Cardiac septum (tissue), 1 donor: Measurements from ENCODE around the gene MICU1. TPM values are rescaled to one million over a fixed set of nuclear protein-coding genes. Genes with fewer than 3 reads are reported as not detected.
"Not testable (repeated sequence)": the region's sequence is repeated elsewhere in the genome, so short reads cannot be mapped to it uniquely, and the experiment has no call there.

Source experiments
- DNase-seq: peaks from one replicate; pipeline ENCODE4 v3.0.0-alpha.2; 2020; ENCODE audit warnings: low spot score
- intact Hi-C: fragments of 100-400 bp; cut with DNase I; formaldehyde crosslinking; loops from one replicate; pipeline ENCODE4 v1.14.0; 2022
- long read RNA-seq: library from polyadenylated mRNA; unstranded; transcript quantifications from one replicate; pipeline ENCODE4 v2.0.0, GENCODE V29; 2021
- total RNA-seq: library from RNA; stranded (reverse); fragmentation: NEBNext Ultra II Directional; extraction: Animal tissue kit (Norgen Biotek cat#: 25700); gene quantifications from one replicate; pipeline ENCODE4 v1.2.1, GENCODE V29; 2021
- donor health status: DM: no; HTN: no; CAD: no.

The MICU1 gene, protein sequence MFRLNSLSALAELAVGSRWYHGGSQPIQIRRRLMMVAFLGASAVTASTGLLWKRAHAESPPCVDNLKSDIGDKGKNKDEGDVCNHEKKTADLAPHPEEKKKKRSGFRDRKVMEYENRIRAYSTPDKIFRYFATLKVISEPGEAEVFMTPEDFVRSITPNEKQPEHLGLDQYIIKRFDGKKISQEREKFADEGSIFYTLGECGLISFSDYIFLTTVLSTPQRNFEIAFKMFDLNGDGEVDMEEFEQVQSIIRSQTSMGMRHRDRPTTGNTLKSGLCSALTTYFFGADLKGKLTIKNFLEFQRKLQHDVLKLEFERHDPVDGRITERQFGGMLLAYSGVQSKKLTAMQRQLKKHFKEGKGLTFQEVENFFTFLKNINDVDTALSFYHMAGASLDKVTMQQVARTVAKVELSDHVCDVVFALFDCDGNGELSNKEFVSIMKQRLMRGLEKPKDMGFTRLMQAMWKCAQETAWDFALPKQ
- 43.2 TPM for total RNA-seq
- long read RNA-seq, transcript MICU1-201 (12 exons, 2,383 nt) = major isoform, 55 of 77 reads
- long read RNA-seq, transcript MICU1-208 (3 exons, 580 nt) = minor isoform, 9 of 77 reads
- long read RNA-seq, partial matches to known transcripts = 4 of 77 reads
- long read RNA-seq, other reads (novel, unspliced or antisense) = 9 of 77 reads

DNA sequence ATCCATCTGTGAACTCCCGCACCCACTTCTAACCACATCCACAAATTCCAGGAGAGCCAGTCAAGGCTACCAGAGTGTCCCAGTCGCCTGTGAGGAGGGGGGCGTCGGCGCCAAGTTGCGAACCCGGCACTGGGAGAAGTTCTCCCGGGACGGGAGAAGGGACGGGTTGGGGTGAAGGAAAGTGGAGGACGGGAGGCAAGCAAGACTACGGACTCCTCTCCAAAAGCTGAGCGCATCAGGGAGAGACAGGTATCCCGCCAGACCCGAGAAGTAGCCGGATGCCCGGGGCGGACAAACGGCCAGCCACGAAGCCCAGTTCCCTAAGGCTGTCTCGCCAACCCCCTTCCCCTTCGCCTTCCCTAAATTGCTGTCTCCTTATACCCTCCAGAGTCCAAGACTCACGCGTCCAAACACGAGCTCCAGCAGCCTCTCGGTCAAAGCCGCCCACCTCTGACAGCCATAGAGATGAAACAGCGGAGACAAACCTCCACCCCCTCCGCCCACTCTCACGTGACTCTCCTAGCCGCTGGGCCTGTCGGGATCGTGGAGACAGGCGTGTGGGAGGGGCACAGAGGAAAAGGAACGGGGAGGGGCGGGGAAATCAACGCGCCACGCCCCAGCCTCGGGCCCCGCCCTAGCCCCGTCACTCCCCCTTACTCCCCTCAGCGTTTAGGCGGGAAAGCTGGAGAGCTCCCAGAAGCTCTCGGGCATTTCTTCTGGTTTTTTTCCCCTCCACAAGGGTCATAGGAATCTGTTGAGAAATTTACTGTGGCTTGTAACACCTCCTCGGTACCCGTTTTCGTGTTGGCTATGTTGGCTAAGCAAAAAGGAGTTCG, at the start of gene MICU1:
Gene MICU1, minus strand, starts transcription at position 472 of the 836 bp plus-strand sequence. CDS start 59,286 bp downstream, outside the sequence.
- DNase-seq = peak; percentile 98
- intact Hi-C loops = loop anchor here (5.0 to 10.0 kb wide), 2 partner anchors 66 to 209 kb away; partner anchors contain the start of gene MCU

DNA sequence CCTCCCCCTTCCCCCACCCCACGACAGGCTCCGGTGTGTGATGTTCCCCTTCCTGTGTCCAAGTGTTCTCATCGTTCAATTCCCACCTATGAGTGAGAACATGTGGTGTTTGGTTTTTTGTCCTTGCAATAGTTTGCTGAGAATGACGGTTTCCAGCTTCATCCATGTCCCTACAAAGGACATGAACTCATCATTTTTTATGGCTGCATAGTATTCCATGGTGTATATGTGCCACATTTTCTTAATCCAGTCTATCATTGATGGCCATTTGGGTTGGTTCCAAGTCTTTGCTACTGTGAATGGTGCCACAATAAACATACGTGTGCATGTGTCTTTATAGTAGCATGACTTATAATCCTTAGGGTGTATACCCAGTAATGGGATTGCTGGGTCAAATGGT, 48.3 kb upstream of the MICU1 start:
- DNase-seq, intact Hi-C loops: not testable (repeated sequence)

DNA sequence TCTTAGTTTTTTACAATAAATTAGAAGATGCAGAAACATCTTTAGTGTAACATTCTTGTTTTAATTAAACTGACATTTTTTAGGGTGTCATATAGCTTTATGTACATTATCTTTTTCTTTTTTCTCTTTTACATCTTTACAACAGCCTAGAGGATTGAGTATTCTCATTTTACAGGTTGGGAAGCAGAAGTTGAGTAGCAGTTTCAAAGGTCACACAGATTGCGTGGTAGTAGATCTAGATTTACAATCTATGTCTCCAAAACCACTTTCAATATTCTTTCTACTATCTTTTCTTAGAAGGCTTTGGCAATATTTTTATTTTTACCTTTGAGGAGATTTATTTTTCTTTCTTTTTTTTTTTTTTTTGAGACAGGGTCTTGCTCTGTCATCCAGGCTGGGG, 47.4 kb upstream of the MICU1 start:
- DNase-seq = no peak
- intact Hi-C loops = no loop called here

DNA sequence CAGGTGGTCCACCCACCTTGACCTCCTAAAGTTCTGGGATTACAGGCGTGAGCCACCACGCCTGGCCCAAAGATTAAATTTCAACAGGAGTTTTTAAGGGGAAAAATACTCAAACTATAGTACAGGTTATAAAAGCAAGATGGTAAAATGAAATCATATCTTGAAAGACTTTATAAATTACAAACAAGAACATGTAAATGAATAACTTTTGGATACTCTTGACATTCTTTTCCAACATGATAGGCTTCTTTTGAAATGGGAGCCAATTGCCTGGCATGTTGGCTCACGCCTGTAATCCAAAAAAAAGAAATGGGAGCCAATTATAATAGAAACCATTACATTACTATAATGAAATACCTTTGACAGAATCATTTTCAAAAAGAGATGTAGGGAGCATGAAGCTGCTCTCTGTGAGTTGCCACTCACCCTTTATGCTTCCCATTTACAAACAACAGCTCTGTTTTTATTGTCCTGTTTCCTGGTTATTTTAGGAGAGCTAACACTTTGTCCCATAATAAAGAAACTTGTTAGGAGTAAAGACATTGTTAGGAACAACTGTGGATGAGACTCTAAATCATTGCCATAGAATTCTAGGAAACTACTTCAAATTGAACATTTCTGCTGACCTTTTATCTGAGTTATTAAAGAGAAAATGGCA, 41.5 kb upstream of the MICU1 start:
- DNase-seq = no peak
- intact Hi-C loops = no loop called here

DNA sequence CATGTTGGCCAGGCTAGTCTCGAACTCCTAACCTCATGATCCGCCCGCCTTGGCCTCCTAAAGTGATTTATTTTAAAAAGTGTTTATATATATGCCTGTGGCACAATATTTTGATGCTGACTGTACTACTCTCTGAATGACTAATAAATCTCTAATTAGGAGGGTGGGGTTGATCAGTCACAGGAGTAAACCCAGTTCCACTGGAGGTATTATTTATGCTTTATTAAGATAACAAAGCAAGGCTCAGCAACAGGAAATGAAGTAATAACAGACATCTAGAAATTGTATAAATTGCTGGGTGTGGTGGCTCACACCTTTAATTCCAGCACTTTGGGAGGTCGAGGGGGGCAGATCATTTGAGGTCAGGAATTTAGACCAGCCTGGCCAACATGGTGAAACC, 40.0 kb upstream of the MICU1 start:
- intact Hi-C loops = no loop called here
- no peak for DNase-seq

DNA sequence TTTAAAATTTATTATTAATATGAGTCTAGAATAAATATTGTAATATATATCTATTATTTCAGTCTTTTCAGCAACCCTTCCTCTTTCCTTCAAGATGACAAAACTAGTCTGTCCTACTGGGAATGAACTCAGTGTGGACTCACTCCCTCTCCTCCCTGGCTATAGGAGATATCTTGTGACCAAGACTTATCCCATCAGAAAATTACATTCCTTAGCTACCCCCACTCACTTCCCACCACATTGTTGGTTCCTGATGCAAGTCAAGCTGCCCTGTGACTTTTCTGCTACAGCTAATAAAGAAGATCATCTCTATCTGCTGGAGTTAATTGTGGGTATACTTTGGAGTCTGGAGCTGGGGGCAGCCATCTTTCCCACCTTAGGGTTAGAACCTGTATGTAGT, 38.1 kb upstream of the MICU1 start:
- intact Hi-C loops = no loop called here
- no peak for DNase-seq

DNA sequence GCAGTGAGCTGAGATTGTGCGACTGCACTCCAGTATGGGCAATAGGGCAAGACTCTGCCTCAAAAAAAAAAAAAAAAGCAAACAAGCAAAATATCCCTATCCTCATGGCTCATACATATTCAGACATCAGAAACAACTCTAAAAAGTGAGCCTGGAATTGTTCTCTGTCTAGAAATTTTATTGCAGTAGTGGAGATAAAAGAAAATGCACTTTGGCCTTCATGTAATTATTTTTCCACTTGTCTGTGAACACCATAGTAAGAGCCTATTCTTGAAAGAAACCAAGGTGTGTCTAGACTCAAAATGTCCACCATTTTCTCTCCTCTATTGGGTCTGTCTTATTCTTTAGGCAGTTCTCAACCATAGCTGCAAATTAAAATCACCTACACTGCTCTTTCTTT, 35.6 kb upstream of the MICU1 start:
- no peak for DNase-seq
- intact Hi-C loops = no loop called here

DNA sequence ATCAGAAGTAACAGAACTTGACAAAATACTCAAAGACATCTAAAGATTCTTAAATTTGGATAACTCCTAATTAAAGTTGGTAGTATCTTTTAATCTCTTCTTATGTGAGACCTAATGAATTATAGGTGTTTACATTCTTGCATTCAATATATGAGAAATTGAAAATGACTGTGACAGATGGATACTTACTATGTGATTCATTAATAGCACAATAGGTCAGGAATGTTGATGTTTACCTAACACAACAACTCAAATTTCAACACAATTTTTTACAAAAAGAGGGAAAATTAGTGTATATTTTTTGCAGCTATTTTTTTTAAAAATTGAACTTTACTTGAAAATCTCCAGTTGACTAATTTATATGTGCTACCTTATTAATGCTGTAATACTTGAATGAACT, 34.3 kb upstream of the MICU1 start:
- intact Hi-C loops = no loop called here
- no peak for DNase-seq

DNA sequence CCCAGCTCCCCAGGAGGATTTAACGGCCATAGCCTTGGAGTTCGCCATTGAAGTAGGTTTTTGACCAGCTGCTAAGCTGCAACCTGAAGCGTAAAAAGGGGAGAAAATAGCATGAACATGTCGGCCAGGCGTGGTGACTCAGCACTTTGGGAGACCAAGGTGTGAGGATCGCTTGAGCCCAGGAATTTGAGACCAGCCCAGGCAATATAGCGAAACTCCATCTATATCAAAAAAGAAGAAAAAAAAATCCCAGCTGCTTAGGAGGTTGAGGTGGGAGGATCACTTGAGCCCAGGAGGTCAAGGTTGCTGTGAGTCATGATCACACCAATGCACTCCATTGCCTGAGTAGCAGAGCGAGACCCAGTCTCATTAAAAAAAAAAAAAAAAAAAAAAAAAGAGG, 33.8 kb upstream of the MICU1 start:
- intact Hi-C loops = no loop called here
- DNase-seq = no peak

DNA sequence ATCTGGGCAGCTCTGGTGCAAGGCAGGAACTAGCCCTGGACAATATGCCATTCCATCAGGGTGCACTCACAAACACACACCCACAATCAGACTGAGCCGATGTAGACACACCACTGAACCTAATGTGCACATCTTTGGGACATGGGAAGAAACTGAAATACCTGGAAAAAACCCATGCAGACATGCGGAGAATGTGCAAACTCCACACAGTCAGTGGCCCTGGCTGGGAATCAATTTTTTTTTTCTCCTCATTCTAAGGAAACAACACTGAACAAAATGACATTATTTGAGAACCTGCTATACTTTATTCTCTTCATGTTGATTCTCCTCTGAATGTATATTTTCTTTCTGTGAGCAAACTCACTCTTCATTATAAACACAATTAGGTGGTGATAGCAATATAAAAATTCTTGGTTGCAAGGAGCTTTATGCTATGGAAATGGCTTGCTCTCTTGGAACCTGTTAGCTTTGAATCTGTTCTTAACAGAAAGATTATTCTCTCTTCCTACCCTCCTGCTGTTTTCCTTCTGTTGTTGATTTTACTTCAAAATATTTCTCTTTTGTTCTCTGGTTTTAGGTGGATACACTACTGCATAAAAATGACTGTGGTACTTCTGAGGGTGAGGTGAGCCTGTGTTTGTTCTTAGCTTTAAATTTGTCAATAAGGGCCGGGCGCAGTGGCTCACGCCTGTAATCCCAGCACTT, 33.0 kb upstream of the MICU1 start:
- intact Hi-C loops = no loop called here
- no peak for DNase-seq

DNA sequence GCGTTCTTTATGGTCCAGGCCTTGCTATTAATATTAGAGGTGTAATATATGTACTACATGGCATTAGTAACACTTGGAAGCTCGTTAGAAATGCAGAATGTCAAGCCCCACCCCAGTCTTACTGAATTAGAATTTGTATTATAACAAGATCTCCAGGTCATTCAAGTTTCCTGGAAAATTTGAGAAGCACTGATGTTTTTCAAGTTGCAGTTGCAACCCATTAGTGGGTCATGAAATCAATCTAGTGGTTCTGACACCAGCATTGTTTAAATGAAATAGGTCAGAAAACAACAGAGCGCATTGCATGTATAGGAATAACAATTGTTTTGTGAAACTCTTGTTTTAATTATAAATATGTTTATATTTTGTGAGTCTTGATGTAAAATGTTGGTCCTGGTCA, 28.8 kb upstream of the MICU1 start:
- no peak for DNase-seq
- intact Hi-C loops = no loop called here

DNA sequence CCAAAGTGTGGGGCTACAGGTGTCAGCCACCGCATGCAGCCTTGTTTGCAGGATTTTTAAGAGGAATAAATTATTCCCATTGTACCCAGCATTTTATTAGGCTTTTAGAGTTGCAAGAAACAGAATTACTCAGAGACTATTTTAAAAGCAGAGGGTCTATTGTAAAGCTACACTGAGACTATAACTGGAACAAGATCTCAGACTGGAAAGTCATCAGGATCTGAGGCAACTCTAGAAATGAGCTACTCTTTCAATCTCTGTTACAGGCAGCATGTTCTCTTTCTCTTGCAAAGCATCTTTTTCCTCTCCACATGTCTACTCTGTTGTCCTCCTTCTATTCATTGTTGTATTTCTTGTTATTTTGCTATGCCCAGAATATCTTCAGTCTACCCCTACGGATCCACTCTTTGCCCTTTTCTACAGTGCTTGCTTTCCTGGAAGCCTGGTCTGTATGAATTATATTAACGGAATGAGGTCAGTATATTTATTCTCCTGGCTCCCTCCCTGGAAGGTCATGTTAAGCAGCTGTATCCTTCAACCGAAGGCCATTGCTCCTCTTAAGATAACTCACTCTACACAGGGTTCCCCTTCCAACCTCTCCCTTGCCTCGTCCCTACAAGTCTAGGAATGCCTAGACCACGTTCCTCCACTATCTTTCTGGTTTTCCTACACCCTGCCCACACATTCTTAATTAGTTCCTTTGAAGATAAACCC, 27.7 kb upstream of the MICU1 start:
- intact Hi-C loops = no loop called here
- no peak for DNase-seq

DNA sequence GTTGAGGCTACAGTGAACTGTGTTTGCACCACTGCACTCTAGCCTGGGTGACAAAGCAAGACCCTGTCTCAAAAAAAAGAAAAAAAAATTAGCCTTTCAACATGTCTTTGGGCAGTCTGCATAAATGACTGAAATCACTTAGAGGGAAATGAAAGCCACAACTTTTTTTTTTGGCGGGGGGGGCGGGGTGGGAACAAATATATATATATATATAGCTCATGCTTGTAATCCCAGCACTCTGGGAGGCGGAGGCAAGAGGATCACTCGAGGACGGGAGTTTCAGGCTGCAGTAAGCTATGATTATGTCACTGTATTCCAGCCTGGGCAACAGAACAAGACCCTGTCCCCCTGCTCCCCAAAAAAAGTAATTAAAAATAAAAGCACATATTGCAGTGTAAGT, 23.4 kb upstream of the MICU1 start:
- intact Hi-C loops = no loop called here
- DNase-seq = no peak

DNA sequence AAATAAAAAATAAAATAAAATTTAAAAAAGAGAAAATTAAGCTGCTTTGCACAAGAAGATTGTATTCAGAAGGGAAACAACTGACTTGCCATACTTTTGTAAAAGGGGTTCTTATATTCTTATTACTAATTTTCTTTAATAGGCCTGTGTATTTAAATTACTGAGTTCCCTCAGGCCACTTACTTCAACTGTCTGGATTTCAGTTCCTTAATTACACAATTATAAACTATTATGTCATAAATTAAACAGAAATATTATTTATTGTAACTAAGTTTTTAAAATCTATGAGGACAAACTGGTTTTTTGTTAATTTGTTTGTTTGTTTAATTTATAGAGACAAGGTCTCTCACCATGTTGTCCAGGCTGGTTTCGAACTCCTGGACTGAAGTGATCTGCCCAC, 22.4 kb upstream of the MICU1 start:
- intact Hi-C loops = no loop called here
- DNase-seq = no peak

DNA sequence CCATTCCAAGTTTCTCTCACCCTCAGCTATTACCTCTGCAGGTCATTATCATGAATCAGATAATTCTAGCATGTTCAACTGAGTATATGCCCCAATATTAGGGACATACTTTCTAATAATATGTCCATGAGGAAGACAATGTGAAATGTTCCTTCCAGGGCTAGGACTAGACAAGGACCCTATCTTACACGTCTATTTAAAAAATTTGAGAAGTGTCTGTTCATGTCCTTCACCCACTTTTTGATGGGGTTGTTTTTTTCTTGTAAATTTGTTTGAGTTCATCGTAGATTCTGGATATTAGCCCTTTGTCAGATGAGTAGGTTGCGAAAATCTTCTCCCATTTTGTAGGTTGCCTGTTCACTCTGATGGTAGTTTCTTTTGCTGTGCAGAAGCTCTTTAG, 21.1 kb upstream of the MICU1 start:
- DNase-seq, intact Hi-C loops: not testable (repeated sequence)

DNA sequence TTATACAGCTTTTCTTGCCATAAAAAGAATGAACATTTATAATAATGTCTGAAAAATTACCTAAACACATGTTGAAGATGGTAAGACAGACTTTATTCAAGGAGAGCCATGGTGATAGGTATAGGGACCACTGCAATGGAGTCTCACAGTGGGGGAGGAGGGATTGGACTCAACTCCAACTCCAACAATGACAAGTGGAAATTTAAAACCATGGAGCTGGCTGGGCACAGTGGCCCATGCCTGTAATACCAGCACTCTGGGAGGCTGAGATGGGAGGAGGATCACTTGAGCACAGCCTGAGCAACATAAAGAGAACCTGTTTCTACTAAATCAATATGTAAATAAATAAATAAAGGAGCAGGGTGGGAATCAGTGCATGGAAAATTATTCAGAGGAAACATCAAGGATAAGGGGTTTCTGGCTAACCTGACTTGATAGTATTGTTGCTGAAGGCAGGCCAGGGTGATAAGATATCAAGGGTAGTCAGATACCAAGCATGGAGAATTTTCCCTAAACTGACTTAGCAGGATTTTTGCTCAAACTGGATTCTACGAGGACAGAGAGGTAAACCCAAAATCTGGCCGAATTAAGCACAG, 19.5 kb upstream of the MICU1 start:
- DNase-seq = no peak
- intact Hi-C loops = no loop called here

DNA sequence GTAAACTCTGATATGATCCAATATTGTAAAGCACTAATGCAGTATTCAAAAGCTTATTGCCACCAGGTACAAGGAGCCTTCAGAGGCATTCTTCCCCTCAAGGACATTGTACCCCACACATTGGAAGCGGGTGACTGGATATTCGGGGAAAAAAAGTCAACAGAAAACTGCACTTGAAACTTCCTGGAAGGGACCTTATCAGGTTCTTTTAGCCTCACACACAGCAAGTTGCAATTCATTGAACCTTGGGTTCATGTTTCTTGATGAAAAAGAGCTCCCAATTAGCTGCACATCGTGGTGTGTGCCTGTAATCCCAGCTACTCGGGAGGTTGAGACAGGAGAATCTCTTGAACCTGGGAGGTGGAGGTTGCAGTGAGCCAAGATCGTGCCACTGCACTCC, 16.4 kb upstream of the MICU1 start:
- intact Hi-C loops = no loop called here

DNA sequence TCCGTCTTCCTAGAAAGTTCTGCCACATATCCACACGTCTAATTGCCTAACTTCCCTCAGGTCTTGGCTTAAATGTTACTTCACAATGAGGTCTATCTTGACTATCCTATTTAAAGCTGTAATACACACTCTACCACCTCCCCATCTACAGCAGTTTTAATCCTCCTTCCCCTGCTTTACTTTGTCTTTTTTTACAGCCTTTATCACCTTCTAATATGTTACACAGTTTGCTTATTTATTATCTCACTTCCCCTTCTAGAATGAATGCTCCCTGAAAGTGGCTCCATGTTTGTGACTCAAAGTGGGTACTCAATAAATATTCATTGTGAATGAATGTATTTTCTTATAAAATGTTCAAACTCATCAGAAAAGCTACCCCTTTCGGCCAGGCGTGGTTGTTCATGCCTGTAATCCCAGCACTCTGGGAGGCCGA, 13.6 kb upstream of the MICU1 start:
- intact Hi-C loops = no loop called here
- DNase-seq = no peak

More for the DNA sequence above, 16.4 kb upstream of the MICU1 start:
- DNase-seq = no peak
